WTC11 (cell line): ENCODE measurements around the gene ERVK3-1. TPM values are rescaled to one million over a fixed set of nuclear protein-coding genes. Genes with fewer than 3 reads are reported as not detected.

Experiments used
- CREB1 ChIP-seq: sonication (generic); formaldehyde crosslinking; IDR thresholded peaks from 2 replicates; pipeline ENCODE4 v1.8.0; 2023; ENCODE audit warnings: mild to moderate bottlenecking, missing genetic modification reagents
- E2F4 ChIP-seq: sonication (generic); formaldehyde crosslinking; IDR thresholded peaks from 2 replicates; pipeline ENCODE4 v1.8.1; 2022; ENCODE audit warnings: low read depth, mild to moderate bottlenecking, moderate library complexity, missing genetic modification reagents, borderline replicate concordance
- FOXP4 ChIP-seq: sonication (generic); formaldehyde crosslinking; IDR thresholded peaks from 2 replicates; pipeline ENCODE4 v1.8.0; 2022; ENCODE audit warnings: mild to moderate bottlenecking, missing genetic modification reagents
- GRHL2 ChIP-seq: fragments of 250-450 bp; sonication (Bioruptor Pico); IDR thresholded peaks from 2 replicates; pipeline ENCODE4 v1.8.0; 2022; ENCODE audit warnings: mild to moderate bottlenecking, moderate library complexity; ENCODE audit not compliant: insufficient replicate concordance, severe bottlenecking
- GTF2I ChIP-seq: fragments of 250-450 bp; sonication (Bioruptor Pico); conservative IDR thresholded peaks from 2 replicates; pipeline ENCODE4 v1.4.0; 2021; ENCODE audit warnings: mild to moderate bottlenecking
- IRF1 ChIP-seq: sonication (generic); formaldehyde crosslinking; IDR thresholded peaks from 2 replicates; pipeline ENCODE4 v1.8.0; 2023; ENCODE audit warnings: missing genetic modification reagents
- KAT7 ChIP-seq: sonication (generic); formaldehyde crosslinking; IDR thresholded peaks from 2 replicates; pipeline ENCODE4 v1.8.1; 2023; ENCODE audit warnings: missing genetic modification reagents, mild to moderate bottlenecking, borderline replicate concordance
- NFE2L1 ChIP-seq: sonication (generic); formaldehyde crosslinking; IDR thresholded peaks from 2 replicates; pipeline ENCODE4 v1.8.1; 2023; ENCODE audit warnings: missing genetic modification reagents
- NR1H2 ChIP-seq: sonication (generic); formaldehyde crosslinking; IDR thresholded peaks from 2 replicates; pipeline ENCODE4 v1.9.0; 2021; ENCODE audit warnings: mild to moderate bottlenecking, moderate library complexity, missing genetic modification reagents
- PRDM15 ChIP-seq: sonication (generic); formaldehyde crosslinking; IDR thresholded peaks from 2 replicates; pipeline ENCODE4 v1.8.0; 2022; ENCODE audit warnings: missing genetic modification reagents
- PREB ChIP-seq: sonication (generic); formaldehyde crosslinking; IDR thresholded peaks from 2 replicates; pipeline ENCODE4 v1.8.1; 2022; ENCODE audit warnings: mild to moderate bottlenecking, missing genetic modification reagents, moderate library complexity, borderline replicate concordance
- RORB ChIP-seq: fragments of 250-450 bp; sonication (Bioruptor Pico); IDR thresholded peaks from 2 replicates; pipeline ENCODE4 v1.9.0; 2021; ENCODE audit warnings: mild to moderate bottlenecking
- SP1 ChIP-seq: sonication (generic); formaldehyde crosslinking; conservative IDR thresholded peaks from 2 replicates; pipeline ENCODE4 v1.8.1; 2022; ENCODE audit warnings: missing genetic modification reagents
- TCF7 ChIP-seq: sonication (generic); formaldehyde crosslinking; IDR thresholded peaks from 2 replicates; pipeline ENCODE4 v1.8.0; 2022; ENCODE audit warnings: mild to moderate bottlenecking, low read depth, missing genetic modification reagents, moderate library complexity
- USF1 ChIP-seq: sonication (generic); formaldehyde crosslinking; IDR thresholded peaks from 2 replicates; pipeline ENCODE4 v1.8.0; 2022; ENCODE audit warnings: mild to moderate bottlenecking, missing genetic modification reagents
- ZNF416 ChIP-seq: fragments of 250-450 bp; sonication (Bioruptor Pico); IDR thresholded peaks from 2 replicates; pipeline ENCODE4 v1.9.0; 2021; ENCODE audit warnings: mild to moderate bottlenecking, inconsistent platforms
- ZNF512 ChIP-seq: sonication (generic); formaldehyde crosslinking; IDR thresholded peaks from 2 replicates; pipeline ENCODE4 v1.8.1; 2022; ENCODE audit warnings: missing genetic modification reagents, borderline replicate concordance
- ZNF671 ChIP-seq: fragments of 250-450 bp; sonication (Bioruptor Pico); IDR thresholded peaks from 2 replicates; pipeline ENCODE4 v1.8.0; 2021; ENCODE audit warnings: mild to moderate bottlenecking
- total RNA-seq: library from RNA; stranded (reverse); gene quantifications from 3 replicates; pipeline ENCODE4 v1.2.3, GENCODE V29; 2021

Gene ERVK3-1
- total RNA-seq, 1 experiment from 2014 or later: 26.0 TPM

GRCh38 chr19:58326914-58327726 lies 21.9 kb downstream of the ERVK3-1 start, which contains the start of gene ZSCAN22 (continued):
- no peak for TF ChIP-seq GTF2I (CRISPR knock-in tag)
- peak; percentile 53; the same call in 1 of the 2 replicates for TF ChIP-seq KAT7 (CRISPR knock-in tag)
- no peak for TF ChIP-seq ZNF416 (CRISPR knock-in tag)
- peak; percentile 35; the same call in 1 of the 2 replicates for TF ChIP-seq FOXP4 (CRISPR knock-in tag)
- TF ChIP-seq PREB (CRISPR knock-in tag): no peak
- no peak for TF ChIP-seq ZNF671
- no peak for TF ChIP-seq NR1H2 (CRISPR knock-in tag)
- TF ChIP-seq PRDM15 (CRISPR knock-in tag): 0 out of 2 replicates have a peak, but pooled peaks have one; percentile 8
- peak; percentile 78 for TF ChIP-seq NFE2L1 (CRISPR knock-in tag)
- TF ChIP-seq TCF7 (CRISPR knock-in tag): peak; percentile 85; the same call in 1 of the 2 replicates
- peak; percentile 44; the same call in 1 of the 2 replicates for TF ChIP-seq USF1
- no peak for TF ChIP-seq GRHL2 (CRISPR knock-in tag)
- no peak for TF ChIP-seq RORB (CRISPR knock-in tag)
- 0 out of 2 replicates have a peak, but pooled peaks have one; percentile 21 for TF ChIP-seq IRF1
- TF ChIP-seq ZNF512 (CRISPR knock-in tag): 0 out of 2 replicates have a peak, but pooled peaks have one; percentile 36
- TF ChIP-seq E2F4: peak; percentile 74
- TF ChIP-seq CREB1 (CRISPR knock-in tag): no peak
- peak; percentile 78 for TF ChIP-seq SP1
- TF ChIP-seq, all 79 proteins: peak for 29
